Testis (tissue), 3 donors: ENCODE results near the gene RBM11. TPM values are rescaled to one million over a fixed set of nuclear protein-coding genes. Genes with fewer than 3 reads are reported as not detected.

Experiments
- DNase-seq: peaks from one replicate; pipeline ENCODE4 v3.0.0-alpha.2; 2019
- H3K27ac ChIP-seq, 2 donors: fragments of 200-600 bp; sonication (generic); one replicate each; pipeline ENCODE4 v1.5.1; 2019
- H3K27me3 ChIP-seq: fragments of 200-600 bp; sonication (generic); one replicate; pipeline ENCODE4 v1.5.1; 2019
- H3K36me3 ChIP-seq: fragments of 200-600 bp; sonication (generic); one replicate; pipeline ENCODE4 v1.5.1; 2017; ENCODE audit warnings: low read depth; ENCODE audit errors: missing control alignments
- H3K4me1 ChIP-seq: fragments of 200-600 bp; sonication (generic); one replicate; pipeline ENCODE4 v1.5.1; 2019
- H3K4me3 ChIP-seq, 2 donors: fragments of 200-600 bp; sonication (generic); one replicate each; pipeline ENCODE4 v1.5.1; 2017 to 2019
- H3K9me3 ChIP-seq: fragments of 200-600 bp; sonication (generic); one replicate; pipeline ENCODE4 v1.5.1; 2017
- CTCF ChIP-seq, 3 experiments: fragments of 450-650 bp in 2 of 3; fragments of 200-600 bp in 1 of 3; sonication (generic) in 1 of 3; IDR thresholded peaks; one replicate each; pipeline ENCODE4 v1.5.1; 2016 to 2019; ENCODE audit warnings: antibody characterized with exemption in 3 of 3, mild to moderate bottlenecking in 2 of 3, moderate library complexity in 1 of 3
- POLR2A ChIP-seq: fragments of 450-650 bp; IDR thresholded peaks from one replicate; pipeline ENCODE4 v1.6.1; 2017; ENCODE audit warnings: antibody characterized with exemption, mild to moderate bottlenecking, moderate library complexity
- WGBS, 2 donors: methylation state at CpG; one replicate each; pipeline ENCODE4 v1.1.5; 2018; 5-methylcytosine and 5-hydroxymethylcytosine counted together
- intact Hi-C: fragments of 100-400 bp; cut with DNase I; formaldehyde crosslinking; loops from one replicate; pipeline ENCODE4 v1.15.1; 2023; ENCODE audit warnings: low total_unique reads
- polyA plus RNA-seq: library from polyadenylated mRNA; stranded (reverse); fragments of 350-450 nt; fragmentation: Illumina TruSeq; extraction: RNeasy Lipid Tissue Mini Kit (QIAGEN cat#74804); gene quantifications from one replicate; pipeline ENCODE4 v1.2.3, GENCODE V29; 2014; ENCODE audit warnings: low read depth, low replicate concordance; ENCODE audit not compliant: insufficient read depth
- total RNA-seq, 2 donors: library from RNA; depleted of rRNA; stranded (reverse); fragments of >200 nt; gene quantifications; one replicate each; pipeline ENCODE4 v1.2.3, GENCODE V29; 2016

The RBM11 gene
- total and polyA plus RNA-seq, 3 donors from 2014 or later, result 5.1 to 10.2 (median 5.3) TPM

DNA sequence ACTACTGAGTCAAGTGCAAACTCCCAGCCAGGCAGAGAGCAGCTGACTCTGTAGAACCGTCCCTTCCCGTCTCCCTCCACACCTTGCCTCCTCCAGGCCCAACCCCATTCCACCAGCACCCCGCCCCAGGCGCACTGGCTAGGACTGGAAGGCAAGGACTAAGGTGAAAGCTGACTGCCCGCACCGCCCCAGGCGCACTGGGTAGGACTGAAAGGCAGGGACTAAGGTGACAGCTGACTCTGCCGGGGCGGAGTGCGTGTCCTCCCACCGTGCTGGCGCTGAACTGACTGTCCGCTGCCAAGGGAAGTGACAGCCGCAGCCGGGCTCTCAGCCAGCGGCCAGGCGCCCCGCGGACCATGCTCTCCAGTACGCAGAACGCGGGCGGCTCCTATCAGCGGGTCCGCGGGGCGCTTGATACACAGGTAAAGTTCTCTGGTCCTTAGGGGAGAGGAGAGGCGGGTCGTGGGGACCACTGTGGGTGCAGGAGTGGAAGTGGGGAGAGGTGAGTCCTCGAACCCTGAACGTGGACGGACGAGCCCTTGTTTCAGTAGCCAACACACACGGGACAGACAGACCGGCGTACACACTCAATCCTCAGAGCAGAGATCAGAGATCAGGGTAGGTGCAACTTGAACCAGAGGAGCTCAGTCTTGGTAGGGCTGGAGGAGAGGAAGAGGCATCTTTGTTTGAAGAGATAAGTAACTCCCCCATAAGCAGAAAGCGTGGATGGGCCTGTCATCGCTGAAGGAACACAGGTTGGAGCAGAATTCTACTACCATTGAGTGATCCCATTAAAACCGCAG lies 58.0 kb downstream of the RBM11 start:
- TF ChIP-seq CTCF (IDR thresholded peaks at IDR 0.05), result no peak
- no peak for TF ChIP-seq POLR2A
- Histone ChIP-seq H3K36me3 (no peaks in the 10 kb centered on the region), H3K4me3 (peak overlapping the region; percentile 1 to 32), H3K27ac (no peak overlapping the region), H3K9me3 (no peaks in the 10 kb centered on the region), H3K27me3 (no peaks in the 10 kb centered on the region), H3K4me1 (peaks cover 3% of the 10 kb centered on the region)
- WGBS, 2 donors, result 21 to 26% methylated on average over 26 to 36 of the region's 39 CpGs
- intact Hi-C loops, result no loop called here
- peak; percentile 77 for DNase-seq

DNA sequence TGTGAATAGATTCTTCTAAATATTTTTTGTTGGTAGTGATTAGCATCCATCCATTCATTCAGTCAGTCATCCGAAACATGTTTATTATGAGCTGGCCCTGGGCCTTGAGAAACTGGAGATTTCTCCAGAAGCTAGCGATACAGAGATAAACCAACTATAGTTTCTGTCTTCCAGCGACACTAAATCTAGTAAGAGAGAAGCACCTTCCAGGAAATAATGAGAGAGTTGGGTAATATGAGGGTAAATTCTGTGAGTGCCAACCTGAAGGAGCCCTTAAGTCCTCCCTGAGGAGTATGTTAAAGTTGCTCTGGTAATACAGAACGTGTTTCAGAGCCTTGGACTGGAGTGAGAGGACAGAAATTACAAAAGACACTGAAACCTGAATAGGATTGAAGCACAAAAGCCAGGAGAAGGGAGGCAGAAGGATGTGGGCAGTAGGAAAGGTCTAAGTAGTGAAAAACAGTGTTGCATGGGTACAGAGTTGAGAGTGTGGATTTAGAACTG lies 59.8 kb downstream of the RBM11 start:
- peaks cover 3% of the 10 kb centered on the region for H3K4me1 ChIP-seq
- H3K9me3 ChIP-seq, result no peaks in the 10 kb centered on the region
- no peak overlapping the region for H3K27ac ChIP-seq
- WGBS, 2 donors, result 84 to 87% methylated on average over 4 of the region's 4 CpGs
- H3K4me3 ChIP-seq, result no peak overlapping the region
- intact Hi-C loops, result no loop called here
- no peak for DNase-seq
- TF ChIP-seq POLR2A, result no peak
- no peak for TF ChIP-seq CTCF (IDR thresholded peaks at IDR 0.05)
- H3K36me3 ChIP-seq, result no peaks in the 10 kb centered on the region
- H3K27me3 ChIP-seq, result no peaks in the 10 kb centered on the region

Other genes starting within 250 kb of the RBM11 start
- gene LIPI, start 5.2 kb upstream of the RBM11 start, total RNA-seq, result under 1 TPM in 1 of 2 donors, not detected in 1; 0.74 TPM
- 0.28 TPM for gene LIPI, start 5.2 kb upstream of the RBM11 start, polyA plus RNA-seq
- gene HSPA13, start 167.0 kb downstream of the RBM11 start, total RNA-seq, result 10 to 100 TPM; 28.1 to 29.2 TPM
- gene HSPA13, start 167.0 kb downstream of the RBM11 start, polyA plus RNA-seq, result 37.6 TPM